NT2/D1 (cell line): ENCODE data around the gene KRT72.

Experiments used
- DNase-seq: peaks from one replicate; pipeline ENCODE4 v3.0.0-alpha.2; 2011; ENCODE audit warnings: low read depth, low spot score
- H3K27me3 ChIP-seq: 2 replicates; pipeline ENCODE4 v1.6.0; 2011; ENCODE audit warnings: mild to moderate bottlenecking; ENCODE audit not compliant: insufficient read length, insufficient read depth
- H3K36me3 ChIP-seq: 2 replicates; pipeline ENCODE4 v1.6.1; 2011; ENCODE audit warnings: mild to moderate bottlenecking, low read length, mixed read lengths; ENCODE audit not compliant: insufficient read depth, insufficient read length
- H3K4me1 ChIP-seq: 2 replicates; pipeline ENCODE4 v1.5.1; 2011; ENCODE audit not compliant: insufficient read depth, insufficient read length
- H3K4me3 ChIP-seq: 2 replicates; pipeline ENCODE4 v1.5.1; 2011; ENCODE audit warnings: low read depth; ENCODE audit not compliant: insufficient read length
- H3K9ac ChIP-seq: 2 replicates; pipeline ENCODE4 v1.6.0; 2011; ENCODE audit warnings: low read depth; ENCODE audit not compliant: insufficient read length
- H3K9me3 ChIP-seq: 2 replicates; pipeline ENCODE4 v1.5.1; 2011; ENCODE audit warnings: mild to moderate bottlenecking, low read length; ENCODE audit not compliant: insufficient read depth
- SUZ12 ChIP-seq: IDR thresholded peaks from 2 replicates; pipeline ENCODE4 v1.6.1; 2011; ENCODE audit not compliant: insufficient read length, insufficient read depth; ENCODE audit errors: extremely low read depth
- YY1 ChIP-seq: IDR thresholded peaks from 2 replicates; pipeline ENCODE4 v1.6.1; 2011; ENCODE audit not compliant: insufficient read length, insufficient read depth
- ZNF274 ChIP-seq: IDR thresholded peaks from 2 replicates; pipeline ENCODE4 v1.6.1; 2011; ENCODE audit warnings: mild to moderate bottlenecking, low read depth, low read length

KRT72 gene

GRCh38 chr12:52600941-52601481 lies at the start of gene KRT72:
TSS of gene KRT72 (minus strand) at chr12:52601463. CDS start at chr12:52601452, 11 bp downstream.
- TF ChIP-seq YY1 (no peak), SUZ12 (no peak), ZNF274 (no peak)
- DNase-seq, result no peak
- no peaks in the 10 kb centered on the region for H3K9me3 ChIP-seq
- H3K4me3 ChIP-seq, result no peak within 1 kb of the TSS
- no peaks in the 10 kb centered on the region for H3K4me1 ChIP-seq
- H3K36me3 ChIP-seq, result no peaks in the 10 kb centered on the region
- H3K9ac ChIP-seq, result no peak within 1 kb of the TSS
- H3K27me3 ChIP-seq, result peaks cover 2% of the 10 kb centered on the region

GRCh38 chr12:52650520-52651081 lies 49.3 kb upstream of the KRT72 start:
- DNase-seq, result no peak
- Histone ChIP-seq H3K4me3 (no peak overlapping the region), H3K4me1 (peaks cover under 1% of the 10 kb centered on the region), H3K9ac (no peak overlapping the region), H3K27me3 (no peaks in the 10 kb centered on the region), H3K36me3 (no peaks in the 10 kb centered on the region), H3K9me3 (peaks cover 7% of the 10 kb centered on the region; the same call in 1 of the 2 replicates)
- TF ChIP-seq SUZ12 (no peak), YY1 (no peak), ZNF274 (no peak)

GRCh38 chr12:52649066-52649465 lies 47.8 kb upstream of the KRT72 start:
- DNase-seq, result no peak
- Histone ChIP-seq H3K9me3 (peaks cover 7% of the 10 kb centered on the region; the same call in 1 of the 2 replicates), H3K27me3 (peaks cover 4% of the 10 kb centered on the region), H3K4me3 (no peak overlapping the region), H3K36me3 (no peaks in the 10 kb centered on the region), H3K4me1 (no peaks in the 10 kb centered on the region), H3K9ac (no peak overlapping the region)
- TF ChIP-seq ZNF274, result no peak
- TF ChIP-seq YY1, result no peak

GRCh38 chr12:52648012-52648550 lies 46.8 kb upstream of the KRT72 start:
- H3K36me3 ChIP-seq, result no peaks in the 10 kb centered on the region
- no peak overlapping the region for H3K4me3 ChIP-seq
- H3K27me3 ChIP-seq, result peaks cover 6% of the 10 kb centered on the region
- H3K9ac ChIP-seq, result no peak overlapping the region
- TF ChIP-seq SUZ12, result no peak
- TF ChIP-seq YY1, result no peak
- TF ChIP-seq ZNF274, result no peak
- no peaks in the 10 kb centered on the region for H3K4me1 ChIP-seq
- H3K9me3 ChIP-seq, result peaks cover 7% of the 10 kb centered on the region; the same call in 1 of the 2 replicates
- DNase-seq, result no peak

- Histone ChIP-seq H3K9ac (no peak overlapping the region), H3K36me3 (no peaks in the 10 kb centered on the region), H3K4me3 (no peak overlapping the region), H3K4me1 (no peaks in the 10 kb centered on the region), H3K27me3 (peaks cover 6% of the 10 kb centered on the region), H3K9me3 (peaks cover 7% of the 10 kb centered on the region; the same call in 1 of the 2 replicates)
- TF ChIP-seq ZNF274 (no peak), YY1 (no peak), SUZ12 (no peak)
- no peak for DNase-seq
These were observed 46.3 kb upstream of the KRT72 start for GRCh38 chr12:52647601-52648000.

- H3K27me3 ChIP-seq, result peaks cover 6% of the 10 kb centered on the region
- H3K9ac ChIP-seq, result no peak overlapping the region
These were observed 45.4 kb upstream of the KRT72 start for GRCh38 chr12:52646613-52647012.

GRCh38 chr12:52645982-52646381 lies 44.7 kb upstream of the KRT72 start:
- TF ChIP-seq YY1 (no peak), SUZ12 (no peak), ZNF274 (no peak)
- Histone ChIP-seq H3K4me3 (no peak overlapping the region), H3K36me3 (no peaks in the 10 kb centered on the region), H3K9ac (no peak overlapping the region), H3K4me1 (no peaks in the 10 kb centered on the region), H3K27me3 (peaks cover 6% of the 10 kb centered on the region), H3K9me3 (no peaks in the 10 kb centered on the region)
- DNase-seq, result no peak

More at GRCh38 chr12:52646613-52647012, 45.4 kb upstream of the KRT72 start:
- DNase-seq, result no peak
- Histone ChIP-seq H3K9me3 (peaks cover 1% of the 10 kb centered on the region; the same call in 1 of the 2 replicates), H3K4me1 (no peaks in the 10 kb centered on the region), H3K36me3 (no peaks in the 10 kb centered on the region), H3K4me3 (no peak overlapping the region)
- TF ChIP-seq SUZ12, result no peak
- no peak for TF ChIP-seq ZNF274
- TF ChIP-seq YY1, result no peak
